K562 (cell line): ENCODE measurements around the gene PDZD2.

Source experiments
- ELF1 ChIP-seq: fragments of 200-800 bp; sonication (Bioruptor generic); IDR thresholded peaks from 2 replicates; pipeline ENCODE4 v1.6.1; 2016; ENCODE audit warnings: missing genetic modification characterization, missing compliant biosample characterization
- HDAC2 ChIP-seq: fragments of 450-650 bp; IDR thresholded peaks from 2 replicates; pipeline ENCODE4 v1.6.1; 2016; ENCODE audit warnings: mild to moderate bottlenecking
- LARP7 ChIP-seq: fragments of 450-650 bp; IDR thresholded peaks from 2 replicates; pipeline ENCODE4 v1.6.1; 2016
- RFX5 ChIP-seq: IDR thresholded peaks from 2 replicates; pipeline ENCODE4 v1.6.1; 2011; ENCODE audit warnings: low read depth, mild to moderate bottlenecking, improper control_type of control experiment, low read length
- ZBED1 ChIP-seq: IDR thresholded peaks from 2 replicates; pipeline ENCODE4 v1.6.1; 2014
- ZBTB8A ChIP-seq: fragments of 450-650 bp; IDR thresholded peaks from 2 replicates; pipeline ENCODE4 v1.6.1; 2018; ENCODE audit warnings: mild to moderate bottlenecking, moderate library complexity; ENCODE audit not compliant: partially characterized antibody
- ZNF318 ChIP-seq, 2 experiments: fragments of 450-650 bp; IDR thresholded peaks; 2 replicates each; pipeline ENCODE4 v1.6.1; 2016; ENCODE audit warnings: mild to moderate bottlenecking in 2 of 2, borderline replicate concordance in 1 of 2, low read depth in 1 of 2, moderate library complexity in 1 of 2
- TF ChIP-seq, protein P1 (sequence below): fragments of 450-650 bp; formaldehyde crosslinking; IDR thresholded peaks from 2 replicates; pipeline ENCODE4 v1.4.0; 2020; ENCODE audit warnings: mild to moderate bottlenecking, moderate library complexity
- TF ChIP-seq, protein P2 (sequence below), 2 experiments: fragments of 450-650 bp; conservative IDR thresholded peaks; 2 replicates each; pipeline ENCODE4 v1.6.1; 2017; ENCODE audit warnings: mild to moderate bottlenecking in 2 of 2, moderate library complexity in 2 of 2
- TF ChIP-seq, protein P3 (sequence below), 3 experiments: IDR thresholded peaks in 2 of 3; conservative IDR thresholded peaks in 1 of 3; 2 replicates each; pipeline ENCODE4 v1.5.1; 2011 to 2012; ENCODE audit warnings: low read length in 3 of 3, mild to moderate bottlenecking in 3 of 3, control low read depth in 2 of 3, improper control_type of control experiment in 1 of 3, inconsistent platforms in 1 of 3, low read depth in 1 of 3, mixed read lengths in 1 of 3, moderate library complexity in 1 of 3; ENCODE audit not compliant: insufficient read depth in 2 of 3

DNA sequence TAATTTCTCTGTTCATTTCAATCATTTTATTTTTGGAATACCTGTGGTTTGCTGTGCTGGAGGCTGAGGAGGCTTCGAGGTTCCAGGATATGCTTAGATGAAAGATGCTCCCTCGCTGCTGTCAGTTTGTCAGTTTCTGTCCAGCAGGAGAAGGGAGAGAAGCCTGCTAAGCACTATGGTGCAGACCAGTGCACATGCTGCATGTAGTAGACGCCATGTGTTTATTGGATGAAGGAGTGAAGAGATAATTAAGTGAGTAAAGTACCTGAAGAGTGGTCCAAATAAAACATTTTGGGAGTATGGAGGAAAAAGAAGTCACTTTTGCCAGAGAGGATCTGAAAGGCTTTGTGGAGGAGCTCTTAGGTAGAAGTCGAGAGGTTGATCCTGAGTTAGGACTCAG, 2.1 kb downstream of the PDZD2 start:
- TF ChIP-seq HDAC2 (no peak), ELF1 (tag) (no peak), ZBED1 (no peak), ZNF318 (IDR thresholded peaks at IDR 0.05; ENCODE audit: borderline replicate concordance in 1 of 2, low read depth in 1 of 2) (no peak), LARP7 (no peak), RFX5 (no peak), ZBTB8A (no peak)
- TF ChIP-seq, protein P1, sequence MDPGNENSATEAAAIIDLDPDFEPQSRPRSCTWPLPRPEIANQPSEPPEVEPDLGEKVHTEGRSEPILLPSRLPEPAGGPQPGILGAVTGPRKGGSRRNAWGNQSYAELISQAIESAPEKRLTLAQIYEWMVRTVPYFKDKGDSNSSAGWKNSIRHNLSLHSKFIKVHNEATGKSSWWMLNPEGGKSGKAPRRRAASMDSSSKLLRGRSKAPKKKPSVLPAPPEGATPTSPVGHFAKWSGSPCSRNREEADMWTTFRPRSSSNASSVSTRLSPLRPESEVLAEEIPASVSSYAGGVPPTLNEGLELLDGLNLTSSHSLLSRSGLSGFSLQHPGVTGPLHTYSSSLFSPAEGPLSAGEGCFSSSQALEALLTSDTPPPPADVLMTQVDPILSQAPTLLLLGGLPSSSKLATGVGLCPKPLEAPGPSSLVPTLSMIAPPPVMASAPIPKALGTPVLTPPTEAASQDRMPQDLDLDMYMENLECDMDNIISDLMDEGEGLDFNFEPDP, result no peak
- TF ChIP-seq, protein P2, sequence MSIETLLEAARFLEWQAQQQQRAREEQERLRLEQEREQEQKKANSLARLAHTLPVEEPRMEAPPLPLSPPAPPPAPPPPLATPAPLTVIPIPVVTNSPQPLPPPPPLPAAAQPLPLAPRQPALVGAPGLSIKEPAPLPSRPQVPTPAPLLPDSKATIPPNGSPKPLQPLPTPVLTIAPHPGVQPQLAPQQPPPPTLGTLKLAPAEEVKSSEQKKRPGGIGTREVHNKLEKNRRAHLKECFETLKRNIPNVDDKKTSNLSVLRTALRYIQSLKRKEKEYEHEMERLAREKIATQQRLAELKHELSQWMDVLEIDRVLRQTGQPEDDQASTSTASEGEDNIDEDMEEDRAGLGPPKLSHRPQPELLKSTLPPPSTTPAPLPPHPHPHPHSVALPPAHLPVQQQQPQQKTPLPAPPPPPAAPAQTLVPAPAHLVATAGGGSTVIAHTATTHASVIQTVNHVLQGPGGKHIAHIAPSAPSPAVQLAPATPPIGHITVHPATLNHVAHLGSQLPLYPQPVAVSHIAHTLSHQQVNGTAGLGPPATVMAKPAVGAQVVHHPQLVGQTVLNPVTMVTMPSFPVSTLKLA (conservative IDR thresholded peaks at IDR 0.05), result no peak
- TF ChIP-seq, protein P3, sequence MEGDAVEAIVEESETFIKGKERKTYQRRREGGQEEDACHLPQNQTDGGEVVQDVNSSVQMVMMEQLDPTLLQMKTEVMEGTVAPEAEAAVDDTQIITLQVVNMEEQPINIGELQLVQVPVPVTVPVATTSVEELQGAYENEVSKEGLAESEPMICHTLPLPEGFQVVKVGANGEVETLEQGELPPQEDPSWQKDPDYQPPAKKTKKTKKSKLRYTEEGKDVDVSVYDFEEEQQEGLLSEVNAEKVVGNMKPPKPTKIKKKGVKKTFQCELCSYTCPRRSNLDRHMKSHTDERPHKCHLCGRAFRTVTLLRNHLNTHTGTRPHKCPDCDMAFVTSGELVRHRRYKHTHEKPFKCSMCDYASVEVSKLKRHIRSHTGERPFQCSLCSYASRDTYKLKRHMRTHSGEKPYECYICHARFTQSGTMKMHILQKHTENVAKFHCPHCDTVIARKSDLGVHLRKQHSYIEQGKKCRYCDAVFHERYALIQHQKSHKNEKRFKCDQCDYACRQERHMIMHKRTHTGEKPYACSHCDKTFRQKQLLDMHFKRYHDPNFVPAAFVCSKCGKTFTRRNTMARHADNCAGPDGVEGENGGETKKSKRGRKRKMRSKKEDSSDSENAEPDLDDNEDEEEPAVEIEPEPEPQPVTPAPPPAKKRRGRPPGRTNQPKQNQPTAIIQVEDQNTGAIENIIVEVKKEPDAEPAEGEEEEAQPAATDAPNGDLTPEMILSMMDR (IDR thresholded peaks at IDR 0.05 in 2 of 3, conservative IDR thresholded peaks at IDR 0.05 in 1 of 3; ENCODE audit: insufficient read depth in 2 of 3, low read depth in 1 of 3, low read length in 3 of 3), result no peak
